PC-3 (cell line): Measurements from ENCODE around the gene TAF3. TPM values are rescaled to one million over a fixed set of nuclear protein-coding genes. Genes with fewer than 3 reads are reported as not detected.

ENCODE experiments used
- ATAC-seq: fragments of 200-7000 bp; cut with Tn5 transposase; 2 replicates; pipeline ENCODE4 v1.9.1; 2020; ENCODE audit warnings: mild to moderate bottlenecking, moderate library complexity
- BruUV-seq: library from RNA; stranded (reverse); fragments of 400-500 nt; replicated peaks from 2 replicates; lab custom pipeline; 2021; lab: Mats Ljungman, UMichigan
- CTCF ChIA-PET: fragments of 300-600 bp; sonication (Branson Sonifier 250); formaldehyde crosslinking; loops from one replicate; lab custom pipeline; 2022; ENCODE audit warnings: antibody characterized with exemption; lab: Charles Lee
- POLR2A ChIA-PET: fragments of 300-600 bp; sonication (Branson Sonifier 250); formaldehyde crosslinking; loops from one replicate; lab custom pipeline; 2022; ENCODE audit warnings: antibody characterized with exemption; ENCODE audit not compliant: unreplicated experiment; lab: Charles Lee
- DNase-seq: peaks from one replicate; pipeline ENCODE4 v3.0.0-alpha.2; 2015
- H2AFZ ChIP-seq: fragments of 300-600 bp; sonication (generic); 2 replicates; pipeline ENCODE4 v1.6.0; 2016; ENCODE audit warnings: antibody characterized with exemption, low read length
- H3F3A ChIP-seq: fragments of 300-600 bp; sonication (generic); one replicate; pipeline ENCODE4 v1.6.0; 2017; ENCODE audit warnings: antibody characterized with exemption, low read length, control low read depth, mild to moderate bottlenecking; ENCODE audit not compliant: unreplicated experiment
- H3K27ac ChIP-seq: fragments of 300-600 bp; sonication (generic); 2 replicates; pipeline ENCODE4 v1.5.1; 2016; ENCODE audit warnings: mild to moderate bottlenecking, low read length
- H3K27me3 ChIP-seq: fragments of 300-600 bp; sonication (generic); 2 replicates; pipeline ENCODE4 v1.6.1; 2016; ENCODE audit warnings: low read length, mixed read lengths
- H3K36me3 ChIP-seq: fragments of 300-600 bp; sonication (generic); 2 replicates; pipeline ENCODE4 v1.6.1; 2016; ENCODE audit warnings: low read depth, mixed run types, low read length, mixed read lengths
- H3K4me1 ChIP-seq: fragments of 300-600 bp; sonication (generic); 2 replicates; pipeline ENCODE4 v1.5.1; 2016; ENCODE audit warnings: low read length; ENCODE audit not compliant: insufficient read depth
- H3K4me2 ChIP-seq: fragments of 300-600 bp; sonication (generic); 2 replicates; pipeline ENCODE4 v1.6.0; 2016; ENCODE audit warnings: low read length
- H3K4me3 ChIP-seq: fragments of 300-600 bp; sonication (generic); 2 replicates; pipeline ENCODE4 v1.5.1; 2016; ENCODE audit warnings: mild to moderate bottlenecking, low read length, mixed read lengths
- H3K79me2 ChIP-seq: fragments of 300-600 bp; sonication (generic); 2 replicates; pipeline ENCODE4 v1.6.1; 2017; ENCODE audit warnings: low read length, mixed read lengths
- H3K9ac ChIP-seq: fragments of 300-600 bp; sonication (generic); 2 replicates; pipeline ENCODE4 v1.6.0; 2016; ENCODE audit warnings: mild to moderate bottlenecking, low read length
- H3K9me2 ChIP-seq: fragments of 300-600 bp; sonication (generic); replicated peaks from 2 replicates; pipeline ENCODE4 v1.6.1; 2016; ENCODE audit warnings: mixed run types, low read length, mixed read lengths
- H3K9me3 ChIP-seq: fragments of 300-600 bp; sonication (generic); 2 replicates; pipeline ENCODE4 v1.6.1; 2016; ENCODE audit warnings: low read length, mixed read lengths
- H4K20me1 ChIP-seq: fragments of 300-600 bp; sonication (generic); 2 replicates; pipeline ENCODE4 v1.6.1; 2016; ENCODE audit warnings: low read length, mixed read lengths
- EZH2 ChIP-seq: fragments of 300-600 bp; sonication (generic); IDR thresholded peaks from one replicate; pipeline ENCODE4 v1.6.1; 2017; ENCODE audit warnings: antibody characterized with exemption, mild to moderate bottlenecking, low read length; ENCODE audit not compliant: unreplicated experiment
- EZH2phosphoT487 ChIP-seq: fragments of 300-600 bp; sonication (generic); IDR thresholded peaks from 2 replicates; pipeline ENCODE4 v1.6.1; 2018; ENCODE audit warnings: mild to moderate bottlenecking, antibody characterized with exemption, low read length, borderline replicate concordance
- intact Hi-C: fragments of 100-400 bp; cut with micrococcal nuclease; formaldehyde crosslinking; loops from 2 replicates; pipeline ENCODE4 v1.9.0; 2023
- total RNA-seq: library from RNA; depleted of rRNA; stranded (reverse); fragments of >200 nt; gene quantifications from 2 replicates; pipeline ENCODE4 v1.2.3, GENCODE V29; 2014
- TF ChIP-seq, protein P1 (sequence below): fragments of 300-600 bp; sonication (generic); conservative IDR thresholded peaks from 2 replicates; pipeline ENCODE4 v1.5.1; 2017; ENCODE audit warnings: antibody characterized with exemption, low read depth, mild to moderate bottlenecking, low read length

Gene TAF3
- total RNA-seq, 1 experiment from 2014 or later, result 2.0 TPM

DNA sequence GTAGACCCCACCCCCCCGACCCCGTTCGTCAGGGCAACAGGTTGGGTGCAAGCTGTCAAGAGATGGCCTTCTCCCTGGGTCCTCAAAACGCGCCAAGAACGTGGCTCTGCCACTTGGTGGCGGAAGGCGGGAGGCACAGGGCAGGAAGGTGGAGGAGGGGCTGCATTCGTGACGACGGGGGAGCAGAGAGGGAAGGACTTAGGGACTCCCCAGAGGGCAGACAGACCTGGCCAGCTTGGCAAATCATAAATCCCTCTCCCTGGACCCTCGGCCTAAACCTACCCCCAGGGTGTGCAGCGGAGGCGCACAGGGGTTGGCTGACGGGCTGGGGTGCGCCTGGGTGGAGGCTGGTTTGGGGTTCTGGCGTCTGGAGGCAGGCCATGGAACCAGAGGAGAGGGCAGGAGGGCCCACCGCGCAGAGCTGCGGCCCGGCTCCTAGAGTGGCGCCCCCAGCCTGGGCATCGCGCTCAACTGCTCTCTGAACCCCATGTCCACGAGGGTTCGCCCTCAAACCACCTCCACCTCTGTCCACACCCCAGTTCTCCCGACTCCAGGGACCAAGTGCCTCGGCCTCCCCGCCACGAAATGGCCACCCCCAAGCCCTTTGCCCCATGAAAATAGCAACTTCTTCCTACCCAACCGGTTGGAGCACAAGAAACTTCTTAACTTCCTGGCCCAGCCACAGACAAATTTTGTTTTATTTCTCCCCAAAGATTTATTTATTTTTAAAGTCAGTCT, 225.4 kb downstream of the TAF3 start:
- ATAC-seq (no peak), DNase-seq (no peak)
- TF ChIP-seq, protein P1, sequence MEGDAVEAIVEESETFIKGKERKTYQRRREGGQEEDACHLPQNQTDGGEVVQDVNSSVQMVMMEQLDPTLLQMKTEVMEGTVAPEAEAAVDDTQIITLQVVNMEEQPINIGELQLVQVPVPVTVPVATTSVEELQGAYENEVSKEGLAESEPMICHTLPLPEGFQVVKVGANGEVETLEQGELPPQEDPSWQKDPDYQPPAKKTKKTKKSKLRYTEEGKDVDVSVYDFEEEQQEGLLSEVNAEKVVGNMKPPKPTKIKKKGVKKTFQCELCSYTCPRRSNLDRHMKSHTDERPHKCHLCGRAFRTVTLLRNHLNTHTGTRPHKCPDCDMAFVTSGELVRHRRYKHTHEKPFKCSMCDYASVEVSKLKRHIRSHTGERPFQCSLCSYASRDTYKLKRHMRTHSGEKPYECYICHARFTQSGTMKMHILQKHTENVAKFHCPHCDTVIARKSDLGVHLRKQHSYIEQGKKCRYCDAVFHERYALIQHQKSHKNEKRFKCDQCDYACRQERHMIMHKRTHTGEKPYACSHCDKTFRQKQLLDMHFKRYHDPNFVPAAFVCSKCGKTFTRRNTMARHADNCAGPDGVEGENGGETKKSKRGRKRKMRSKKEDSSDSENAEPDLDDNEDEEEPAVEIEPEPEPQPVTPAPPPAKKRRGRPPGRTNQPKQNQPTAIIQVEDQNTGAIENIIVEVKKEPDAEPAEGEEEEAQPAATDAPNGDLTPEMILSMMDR, result no peak
- TF ChIP-seq EZH2phosphoT487, result no peak
- no peak for TF ChIP-seq EZH2
- Histone ChIP-seq H3K4me2 (no peak overlapping the region), H3K79me2 (no peaks in the 10 kb centered on the region), H3K9ac (no peak overlapping the region), H3K4me1 (no peaks in the 10 kb centered on the region), H3K27me3 (peaks cover 29% of the 10 kb centered on the region), H3K9me3 (no peaks in the 10 kb centered on the region), H3K27ac (no peak overlapping the region), H4K20me1 (no peaks in the 10 kb centered on the region), H3F3A (no peaks in the 10 kb centered on the region), H3K9me2 (no peaks in the 10 kb centered on the region), H3K36me3 (no peaks in the 10 kb centered on the region), H3K4me3 (no peak overlapping the region), H2AFZ (no peak overlapping the region)
- intact Hi-C loops, result loop anchor here (5.0 kb wide), 1 partner anchor 166 kb away; no protein-coding TSS in a partner anchor
- BruUV-seq, result no TSS peak
- ChIA-PET CTCF (no interaction called here), POLR2A (no interaction called here)

- ChIA-PET CTCF (no interaction called here), POLR2A (no interaction called here)
- Histone ChIP-seq H3K4me3 (no peak overlapping the region), H3F3A (no peaks in the 10 kb centered on the region), H2AFZ (no peak overlapping the region), H3K9me2 (no peaks in the 10 kb centered on the region), H3K4me1 (no peaks in the 10 kb centered on the region), H3K27me3 (peaks cover 22% of the 10 kb centered on the region), H3K36me3 (no peaks in the 10 kb centered on the region), H3K4me2 (no peak overlapping the region), H3K9ac (no peak overlapping the region), H3K79me2 (no peaks in the 10 kb centered on the region), H3K9me3 (no peaks in the 10 kb centered on the region), H4K20me1 (no peaks in the 10 kb centered on the region), H3K27ac (no peak overlapping the region)
- intact Hi-C loops, result loop anchor here (5.0 kb wide), 1 partner anchor 167 kb away; no protein-coding TSS in a partner anchor
- TF ChIP-seq EZH2phosphoT487, result no peak
- no peak for TF ChIP-seq EZH2
- TF ChIP-seq, protein P1, result no peak
- BruUV-seq, result no TSS peak
- no peak for DNase-seq
- ATAC-seq, result no peak
Observed at GRCh38 chr10:8044331-8044907, 226.1 kb downstream of the TAF3 start.
